Activated B cell treated with CpG ODN at 0.5 μM for 24 hours (primary cell): Measurements from ENCODE around the gene GPR17. TPM values are rescaled to one million over a fixed set of nuclear protein-coding genes. Genes with fewer than 3 reads are reported as not detected.

Experiments used
- ATAC-seq: fragments of 200-7000 bp; cut with Tn5 transposase; one replicate; pipeline ENCODE4 v1.10.0; 2021; ENCODE audit warnings: low read depth, mild to moderate bottlenecking, moderate library complexity
- CTCF ChIA-PET: fragments of 350-600 bp; sonication (Branson Sonifier 250); formaldehyde crosslinking; loops from one replicate; lab custom pipeline; 2021; ENCODE audit warnings: antibody characterized with exemption; lab: Charles Lee
- POLR2A ChIA-PET: fragments of 350-600 bp; sonication (Branson Sonifier 250); formaldehyde crosslinking; loops from one replicate; lab custom pipeline; 2021; ENCODE audit warnings: antibody characterized with exemption; lab: Charles Lee
- DNase-seq: peaks from one replicate; pipeline ENCODE4 v3.0.0; 2022
- H3K27ac Mint-ChIP-seq: one replicate; pipeline ENCODE4 v1.8.0; 2020; ENCODE audit warnings: mixed read lengths
- H3K27me3 Mint-ChIP-seq: one replicate; pipeline ENCODE4 v1.8.0; 2021; ENCODE audit warnings: mixed read lengths
- H3K36me3 Mint-ChIP-seq: one replicate; pipeline ENCODE4 v1.8.0; 2021; ENCODE audit warnings: low read depth, mixed read lengths
- H3K4me1 Mint-ChIP-seq: one replicate; pipeline ENCODE4 v1.8.0; 2021; ENCODE audit warnings: mixed read lengths
- H3K4me3 Mint-ChIP-seq: one replicate; pipeline ENCODE4 v1.8.0; 2020; ENCODE audit warnings: mild to moderate bottlenecking, mixed read lengths
- H3K9me3 Mint-ChIP-seq: one replicate; pipeline ENCODE4 v1.8.0; 2020; ENCODE audit warnings: mixed read lengths
- intact Hi-C: fragments of 100-400 bp; cut with micrococcal nuclease; formaldehyde crosslinking; loops from one replicate; pipeline ENCODE4 v1.15.1; 2024
- total RNA-seq: library from RNA; stranded (reverse); gene quantifications from 2 replicates; pipeline ENCODE4 v1.2.3, GENCODE V29; 2022
- TF ChIP-seq, protein P1 (sequence below): fragments of 200-600 bp; IDR thresholded peaks from one replicate; pipeline ENCODE4 v1.8.0; 2022; ENCODE audit warnings: antibody characterized with exemption, mild to moderate bottlenecking

GPR17 gene
- total RNA-seq, 1 donor from 2014 or later: not detected

GRCh38 chr2:127653421-127654083 is 7.6 kb downstream of the GPR17 start:
- Mint-ChIP-seq H3K36me3 (no peaks in the 10 kb centered on the region), H3K27ac (no peak overlapping the region), H3K4me1 (peaks cover 44% of the 10 kb centered on the region), H3K9me3 (no peaks in the 10 kb centered on the region), H3K27me3 (no peaks in the 10 kb centered on the region), H3K4me3 (no peak overlapping the region)
- DNase-seq (no peak), ATAC-seq (no peak)
- CTCF ChIA-PET: interaction anchor here (1.0 to 11.3 kb wide), 2 partner anchors 9 to 61 kb away, joined by 3 to 289 read pairs; no protein-coding TSS in a partner anchor
- TF ChIP-seq, protein P1, sequence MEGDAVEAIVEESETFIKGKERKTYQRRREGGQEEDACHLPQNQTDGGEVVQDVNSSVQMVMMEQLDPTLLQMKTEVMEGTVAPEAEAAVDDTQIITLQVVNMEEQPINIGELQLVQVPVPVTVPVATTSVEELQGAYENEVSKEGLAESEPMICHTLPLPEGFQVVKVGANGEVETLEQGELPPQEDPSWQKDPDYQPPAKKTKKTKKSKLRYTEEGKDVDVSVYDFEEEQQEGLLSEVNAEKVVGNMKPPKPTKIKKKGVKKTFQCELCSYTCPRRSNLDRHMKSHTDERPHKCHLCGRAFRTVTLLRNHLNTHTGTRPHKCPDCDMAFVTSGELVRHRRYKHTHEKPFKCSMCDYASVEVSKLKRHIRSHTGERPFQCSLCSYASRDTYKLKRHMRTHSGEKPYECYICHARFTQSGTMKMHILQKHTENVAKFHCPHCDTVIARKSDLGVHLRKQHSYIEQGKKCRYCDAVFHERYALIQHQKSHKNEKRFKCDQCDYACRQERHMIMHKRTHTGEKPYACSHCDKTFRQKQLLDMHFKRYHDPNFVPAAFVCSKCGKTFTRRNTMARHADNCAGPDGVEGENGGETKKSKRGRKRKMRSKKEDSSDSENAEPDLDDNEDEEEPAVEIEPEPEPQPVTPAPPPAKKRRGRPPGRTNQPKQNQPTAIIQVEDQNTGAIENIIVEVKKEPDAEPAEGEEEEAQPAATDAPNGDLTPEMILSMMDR: no peak
- intact Hi-C loops: no loop called here
- POLR2A ChIA-PET: interaction anchor here (0.5 kb wide), 1 partner anchor 156 kb away, joined by 5 read pairs; no protein-coding TSS in a partner anchor

GRCh38 chr2:127654084-127654837 is 8.3 kb downstream of the GPR17 start:
- ATAC-seq: no peak
- no peaks in the 10 kb centered on the region for H3K36me3 Mint-ChIP-seq
- no peaks in the 10 kb centered on the region for H3K9me3 Mint-ChIP-seq
- H3K27me3 Mint-ChIP-seq: no peaks in the 10 kb centered on the region
- H3K4me1 Mint-ChIP-seq: peaks cover 38% of the 10 kb centered on the region
- ChIA-PET POLR2A (no interaction called here), CTCF (interaction anchor here (1.0 to 11.3 kb wide), 2 partner anchors 10 to 61 kb away, joined by 3 to 289 read pairs; no protein-coding TSS in a partner anchor)
- TF ChIP-seq, protein P1: no peak
- intact Hi-C loops: no loop called here
- H3K27ac Mint-ChIP-seq: no peak overlapping the region
- H3K4me3 Mint-ChIP-seq: no peak overlapping the region
- DNase-seq: no peak

DNA sequence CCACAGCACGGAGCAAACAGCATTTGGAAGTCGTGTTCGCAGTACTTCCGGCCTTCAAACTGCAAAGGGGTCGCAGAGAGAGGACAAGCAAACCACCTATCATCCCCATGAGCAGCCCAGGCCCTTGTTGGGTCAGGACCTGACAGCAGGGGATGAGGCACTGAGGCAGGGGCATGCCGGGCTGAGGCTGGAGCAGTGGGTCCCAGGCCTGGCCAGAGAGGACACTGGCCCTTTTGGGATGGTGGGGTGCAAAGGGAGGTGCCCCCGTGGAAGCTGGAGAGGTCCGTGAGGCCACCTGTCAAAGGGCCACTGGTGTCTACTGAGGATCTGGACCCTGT is 8.9 kb downstream of the GPR17 start:
- Mint-ChIP-seq H3K4me1 (peaks cover 37% of the 10 kb centered on the region), H3K27me3 (no peaks in the 10 kb centered on the region), H3K9me3 (no peaks in the 10 kb centered on the region), H3K4me3 (no peak overlapping the region), H3K27ac (no peak overlapping the region), H3K36me3 (no peaks in the 10 kb centered on the region)
- ChIA-PET POLR2A (no interaction called here), CTCF (interaction anchor here (11.3 kb wide), 1 partner anchor 62 kb away, joined by 289 read pairs; no protein-coding TSS in a partner anchor)
- DNase-seq: no peak
- no peak for ATAC-seq
- TF ChIP-seq, protein P1: no peak
- intact Hi-C loops: no loop called here

DNA sequence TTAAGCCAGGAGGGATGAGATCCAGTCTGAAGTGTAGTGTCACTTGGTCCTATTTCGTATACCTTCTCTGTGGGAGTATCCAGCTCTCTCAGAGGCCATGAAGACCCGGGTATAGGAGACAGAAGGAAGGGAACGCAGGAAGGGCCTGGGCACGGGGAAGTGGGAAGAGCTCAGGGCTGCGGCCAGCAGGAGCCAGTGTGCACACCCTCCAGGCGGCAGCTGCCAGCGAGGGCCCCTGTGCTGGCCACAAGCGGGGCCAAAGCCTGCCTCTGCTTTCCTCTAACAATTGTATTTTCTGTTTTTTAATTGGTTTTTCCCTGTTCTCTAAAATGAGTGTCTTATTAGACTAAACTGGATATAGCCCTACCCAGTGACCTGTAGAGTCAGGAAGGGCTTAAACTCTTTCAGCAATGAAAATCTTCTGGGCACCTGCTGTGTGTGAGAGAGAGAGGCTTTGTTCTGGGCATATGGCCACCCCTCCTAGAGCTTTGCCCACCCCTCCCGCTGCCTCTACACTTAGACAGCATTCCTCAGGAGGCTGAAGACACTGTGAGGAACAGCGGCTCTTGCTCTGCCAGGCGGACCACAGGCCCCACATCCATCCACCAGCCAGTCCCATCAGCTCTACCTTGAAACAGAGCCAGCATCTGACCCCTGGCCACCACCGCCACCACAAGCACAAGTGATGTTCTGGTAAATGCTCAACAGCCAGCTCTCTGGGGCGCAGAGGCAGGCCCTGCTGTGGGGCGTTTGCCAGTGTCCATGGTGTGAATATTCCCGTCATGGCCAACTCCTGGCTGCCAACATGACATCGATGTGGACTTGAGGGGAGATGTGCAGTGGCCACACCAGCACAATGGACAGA is 9.5 kb downstream of the GPR17 start:
- H3K27me3 Mint-ChIP-seq: peaks cover 3% of the 10 kb centered on the region
- CTCF ChIA-PET: interaction anchor here (11.3 kb wide), 1 partner anchor 62 kb away, joined by 289 read pairs; no protein-coding TSS in a partner anchor
- H3K27ac Mint-ChIP-seq: no peak overlapping the region
- POLR2A ChIA-PET: no interaction called here
- H3K4me1 Mint-ChIP-seq: peaks cover 36% of the 10 kb centered on the region
- no peak overlapping the region for H3K4me3 Mint-ChIP-seq
- TF ChIP-seq, protein P1: no peak
- DNase-seq: no peak
- intact Hi-C loops: no loop called here
- ATAC-seq: no peak
- no peaks in the 10 kb centered on the region for H3K36me3 Mint-ChIP-seq
- H3K9me3 Mint-ChIP-seq: no peaks in the 10 kb centered on the region
